LNCAP (cell line): ENCODE data around the gene MYRF.

Experiments
- CTCF ChIP-seq: fragments of 450-650 bp; IDR thresholded peaks from 2 replicates; pipeline ENCODE4 v1.5.1; 2017; ENCODE audit warnings: mild to moderate bottlenecking

MYRF gene

GRCh38 chr11:61791737-61792309 is 39.4 kb downstream of the MYRF start:
- TF ChIP-seq CTCF, result no peak

GRCh38 chr11:61792310-61793082 is 40.1 kb downstream of the MYRF start, which contains the start of the genes FEN1 and TMEM258:
TSS of gene FEN1 (plus strand) at chr11:61792911. CDS start at chr11:61795362, 2,451 bp downstream.
TSS of gene TMEM258 (minus strand) at chr11:61792599. CDS start at chr11:61792558, 41 bp downstream.
- no peak for TF ChIP-seq CTCF

GRCh38 chr11:61793083-61793828 is 40.8 kb downstream of the MYRF start:
- no peak for TF ChIP-seq CTCF

GRCh38 chr11:61793829-61794204 is 41.4 kb downstream of the MYRF start:
- no peak for TF ChIP-seq CTCF

- TF ChIP-seq CTCF, result no peak
Observed at GRCh38 chr11:61794579-61794978, 42.1 kb downstream of the MYRF start.

GRCh38 chr11:61795459-61795858 is 43.0 kb downstream of the MYRF start:
- TF ChIP-seq CTCF, result no peak

- TF ChIP-seq CTCF, result no peak
Observed at GRCh38 chr11:61795876-61796526, 43.6 kb downstream of the MYRF start.
